ENCODE results near the gene LYST. TPM values are rescaled to one million over a fixed set of nuclear protein-coding genes. Genes with fewer than 3 reads are reported as not detected.

Gene LYST
- total and polyA plus RNA-seq, 10 donors: 9.0 to 169 (median 98.1) TPM

GRCh38 chr1:235671992-235672391 lies 194.7 kb downstream of the LYST start:
- Histone ChIP-seq H3K9me3 (peaks cover 17 to 77% (median 68%) of the 10 kb centered on the region in 8 donors), H3K27me3 (replicated peaks in 1 of 7) (no peaks in the 10 kb centered on the region), H3K27ac (no peak overlapping the region), H3K4me3 (no peak overlapping the region), H3K36me3 (peaks cover 9 to 100% (median 76%) of the 10 kb centered on the region in 6 donors), H3K4me1 (no peaks in the 10 kb centered on the region)
- 92 to 100% (median 94%) methylated on average over 1 of the region's 1 CpG for WGBS, 5 donors
- intact Hi-C loops (cut with DNase I; ENCODE audit: low total_unique reads): no loop called here
- no peak for DNase-seq
- TF ChIP-seq POLR2AphosphoS5 (IDR thresholded peaks at IDR 0.05) (no peak), CTCF (IDR thresholded peaks at IDR 0.05 in 8 of 11, conservative IDR thresholded peaks at IDR 0.05 in 3 of 11) (no peak)

- Histone ChIP-seq H3K36me3 (peaks cover 9 to 95% (median 59%) of the 10 kb centered on the region in 6 donors), H3K27me3 (replicated peaks in 1 of 7) (no peaks in the 10 kb centered on the region), H3K4me3 (no peak overlapping the region), H3K4me1 (no peaks in the 10 kb centered on the region), H3K27ac (no peak overlapping the region), H3K9me3 (peaks cover 17 to 61% (median 52%) of the 10 kb centered on the region in 8 donors)
- no peak for TF ChIP-seq POLR2AphosphoS5 (IDR thresholded peaks at IDR 0.05)
- intact Hi-C loops (cut with DNase I; ENCODE audit: low total_unique reads): no loop called here
- no peak for DNase-seq
- WGBS, 5 donors: 93 to 97% (median 96%) methylated on average over 8 of the region's 8 CpGs
These were observed 196.4 kb downstream of the LYST start for GRCh38 chr1:235670157-235670776.

GRCh38 chr1:235669277-235669676 lies 197.4 kb downstream of the LYST start:
- no peak for DNase-seq
- WGBS, 5 donors: 76 to 95% (median 90%) methylated on average over 3 of the region's 3 CpGs
- H3K36me3 ChIP-seq: peaks cover 9 to 95% (median 53%) of the 10 kb centered on the region in 6 donors
- TF ChIP-seq CTCF (IDR thresholded peaks at IDR 0.05 in 8 of 11, conservative IDR thresholded peaks at IDR 0.05 in 3 of 11) (no peak), POLR2AphosphoS5 (IDR thresholded peaks at IDR 0.05) (no peak), POLR2A (IDR thresholded peaks at IDR 0.05) (no peak)
- intact Hi-C loops (cut with DNase I; ENCODE audit: low total_unique reads): no loop called here
- no peak overlapping the region for H3K27ac ChIP-seq
- no peaks in the 10 kb centered on the region for H3K4me1 ChIP-seq
- no peak overlapping the region for H3K4me3 ChIP-seq
- H3K27me3 ChIP-seq (replicated peaks in 1 of 7): no peaks in the 10 kb centered on the region
- peaks cover 17 to 53% (median 47%) of the 10 kb centered on the region in 8 donors for H3K9me3 ChIP-seq

GRCh38 chr1:235663628-235664027 lies 203.1 kb downstream of the LYST start:
- WGBS, 5 donors: 90 to 97% (median 94%) methylated on average over 4 of the region's 4 CpGs

More at GRCh38 chr1:235663628-235664027, 203.1 kb downstream of the LYST start:
- Histone ChIP-seq H3K4me3 (no peak overlapping the region), H3K4me1 (no peaks in the 10 kb centered on the region), H3K9me3 (no peaks in the 10 kb centered on the region), H3K36me3 (peaks cover 0 to 90% (median 34%) of the 10 kb centered on the region in 6 donors), H3K27ac (no peak overlapping the region), H3K27me3 (replicated peaks in 1 of 7) (no peaks in the 10 kb centered on the region)
- TF ChIP-seq POLR2A (IDR thresholded peaks at IDR 0.05) (no peak), CTCF (IDR thresholded peaks at IDR 0.05 in 8 of 11, conservative IDR thresholded peaks at IDR 0.05 in 3 of 11) (no peak), POLR2AphosphoS5 (IDR thresholded peaks at IDR 0.05) (no peak)
- no peak for DNase-seq
- intact Hi-C loops (cut with DNase I; ENCODE audit: low total_unique reads): no loop called here

Data from spleen (tissue), 11 donors.